Measurements from ENCODE around the gene FNBP1L.
A peak's percentile ranks its signal among the peaks of the same experiment; 100 is the strongest.

Gene FNBP1L

DNA sequence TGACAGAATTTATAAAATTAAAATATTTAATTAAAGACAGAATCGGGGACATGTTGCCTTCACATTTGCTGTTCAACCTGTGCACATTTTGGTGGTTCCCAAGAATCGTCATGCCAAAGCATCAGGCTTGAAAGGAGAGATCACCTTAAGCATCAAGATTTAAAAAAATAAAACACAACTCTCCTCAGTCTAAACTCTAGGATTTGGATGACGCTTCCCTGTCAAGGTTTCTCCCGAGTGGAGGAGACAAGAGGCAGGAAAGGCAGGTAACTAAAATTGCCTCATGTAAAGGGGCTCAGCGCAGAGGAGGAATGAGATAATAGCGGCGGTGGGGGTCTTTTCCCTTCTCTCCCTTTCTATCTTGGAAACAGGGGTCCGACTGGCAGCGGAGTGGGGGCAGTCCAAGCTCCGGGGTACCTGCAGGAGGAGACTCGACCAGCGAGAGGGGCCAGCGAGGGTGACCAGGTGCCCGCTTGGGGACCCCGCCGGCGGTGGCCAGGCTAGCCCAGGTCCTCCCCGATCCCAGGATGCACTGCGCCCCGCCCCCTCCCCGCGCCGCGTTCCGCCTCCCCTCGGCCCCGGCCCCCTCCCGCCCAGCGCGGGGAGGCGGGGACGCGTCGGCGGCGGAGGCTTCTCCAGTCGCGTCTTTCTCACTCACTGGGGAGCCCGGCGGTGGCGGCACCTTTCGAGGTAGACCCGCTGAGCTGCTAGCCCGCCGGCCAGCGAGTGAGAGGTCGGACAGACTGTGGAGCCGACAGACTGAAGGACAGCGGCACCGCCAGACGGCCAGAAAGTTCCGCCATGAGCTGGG is at the start of gene FNBP1L:
TSS of gene FNBP1L (plus strand) at position 638 of the 811 bp plus-strand sequence. CDS start at position 802, 164 bp downstream.
- DNase-seq = peak; percentile 77
- Mint-ChIP-seq H3K4me1 (ENCODE audit: low read depth) (peaks cover 17% of the 10 kb centered on the region), H3K27ac (peak within 1 kb of the TSS; percentile 67), H3K4me3 (peak within 1 kb of the TSS; percentile 82), H3K36me3 (ENCODE audit: low read depth) (no peaks in the 10 kb centered on the region), H3K27me3 (peaks cover 52% of the 10 kb centered on the region), H3K9me3 (no peaks in the 10 kb centered on the region)

DNA sequence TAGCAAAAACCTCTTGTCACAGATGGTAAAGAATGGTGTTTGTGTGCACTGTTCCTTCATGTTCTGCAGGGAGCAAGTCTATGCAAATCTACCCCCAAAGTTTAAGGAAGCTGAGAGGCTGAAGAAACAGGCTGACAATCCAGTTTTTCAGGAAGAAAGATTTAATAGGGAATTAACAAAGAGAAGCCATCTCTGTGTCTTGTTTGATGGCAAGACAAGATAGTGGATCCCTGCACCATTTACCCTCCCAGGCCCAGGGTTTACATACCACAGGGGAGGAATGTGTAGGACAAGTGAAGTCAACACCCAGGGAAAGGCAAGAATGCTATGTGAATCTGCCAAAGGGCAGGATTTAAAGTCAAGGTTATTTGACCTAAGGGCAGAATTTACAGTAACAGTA is 48.1 kb upstream of the FNBP1L start:
- Mint-ChIP-seq H3K27ac (no peak overlapping the region), H3K9me3 (no peaks in the 10 kb centered on the region), H3K27me3 (no peaks in the 10 kb centered on the region), H3K36me3 (ENCODE audit: low read depth) (no peaks in the 10 kb centered on the region), H3K4me3 (no peak overlapping the region), H3K4me1 (ENCODE audit: low read depth) (no peaks in the 10 kb centered on the region)
- DNase-seq = no peak

GRCh38 chr1:93408203-93408602 is 39.7 kb upstream of the FNBP1L start:
- Mint-ChIP-seq H3K36me3 (ENCODE audit: low read depth) (no peaks in the 10 kb centered on the region), H3K27me3 (peaks cover 14% of the 10 kb centered on the region), H3K9me3 (no peaks in the 10 kb centered on the region), H3K4me1 (ENCODE audit: low read depth) (no peaks in the 10 kb centered on the region), H3K4me3 (no peak overlapping the region), H3K27ac (no peak overlapping the region)
- DNase-seq = no peak

DNA sequence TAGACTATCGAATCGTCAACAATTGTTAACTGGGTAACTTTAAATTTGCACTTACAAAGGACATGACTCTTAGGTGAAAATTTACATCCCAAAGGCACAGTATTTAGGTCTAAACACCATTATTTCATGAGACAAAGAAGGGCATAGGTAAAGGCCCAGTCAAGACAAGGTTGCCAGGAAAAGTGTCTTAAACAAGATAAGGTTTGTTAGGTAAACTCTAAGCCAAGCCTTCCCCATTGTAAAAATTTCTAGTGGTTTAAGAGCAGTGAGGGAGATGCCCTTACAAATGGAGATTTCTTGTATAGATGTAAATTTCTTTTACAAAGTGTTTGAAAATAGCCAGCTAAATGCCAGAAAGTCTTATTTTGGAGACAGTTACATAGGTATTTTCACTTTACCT is 36.9 kb upstream of the FNBP1L start:
- Mint-ChIP-seq H3K9me3 (no peaks in the 10 kb centered on the region), H3K4me1 (ENCODE audit: low read depth) (no peaks in the 10 kb centered on the region), H3K27me3 (peaks cover 14% of the 10 kb centered on the region), H3K27ac (no peak overlapping the region), H3K36me3 (ENCODE audit: low read depth) (no peaks in the 10 kb centered on the region), H3K4me3 (no peak overlapping the region)
- DNase-seq = no peak

- no peaks in the 10 kb centered on the region for H3K4me1 Mint-ChIP-seq (ENCODE audit: low read depth)
- H3K4me3 Mint-ChIP-seq = no peak overlapping the region
- DNase-seq = no peak
- no peaks in the 10 kb centered on the region for H3K9me3 Mint-ChIP-seq
- H3K27me3 Mint-ChIP-seq = peaks cover 4% of the 10 kb centered on the region
- H3K27ac Mint-ChIP-seq = no peak overlapping the region
- no peaks in the 10 kb centered on the region for H3K36me3 Mint-ChIP-seq (ENCODE audit: low read depth)
These were observed 33.2 kb upstream of the FNBP1L start for GRCh38 chr1:93414749-93415148.

GRCh38 chr1:93415296-93415695 is 32.6 kb upstream of the FNBP1L start:
- no peaks in the 10 kb centered on the region for H3K4me1 Mint-ChIP-seq (ENCODE audit: low read depth)
- H3K9me3 Mint-ChIP-seq = no peaks in the 10 kb centered on the region
- H3K27me3 Mint-ChIP-seq = peaks cover 4% of the 10 kb centered on the region
- DNase-seq = no peak
- no peak overlapping the region for H3K27ac Mint-ChIP-seq
- H3K36me3 Mint-ChIP-seq (ENCODE audit: low read depth) = no peaks in the 10 kb centered on the region
- no peak overlapping the region for H3K4me3 Mint-ChIP-seq

DNA sequence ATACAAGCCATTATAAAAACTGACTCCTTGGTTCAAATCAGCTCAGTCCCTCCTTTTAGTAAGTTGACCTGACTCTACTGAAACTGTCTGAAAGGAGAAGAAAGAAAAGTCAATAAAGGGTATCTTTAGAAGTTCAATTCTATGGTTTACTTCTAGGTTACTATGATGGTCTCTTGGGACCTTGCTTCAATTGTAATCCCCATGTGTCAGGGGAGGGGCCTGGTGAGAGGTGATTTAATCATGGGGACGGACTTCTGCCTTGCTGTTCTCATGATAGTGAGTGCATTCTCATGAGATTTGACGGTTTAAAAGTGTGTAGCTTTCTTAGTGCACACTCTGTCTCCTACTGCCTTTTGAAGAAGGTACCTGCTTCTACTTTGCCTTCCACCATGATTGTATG is 31.7 kb upstream of the FNBP1L start:
- Mint-ChIP-seq H3K27me3 (peaks cover 4% of the 10 kb centered on the region), H3K36me3 (ENCODE audit: low read depth) (no peaks in the 10 kb centered on the region), H3K4me1 (ENCODE audit: low read depth) (no peaks in the 10 kb centered on the region), H3K27ac (no peak overlapping the region), H3K9me3 (no peaks in the 10 kb centered on the region), H3K4me3 (no peak overlapping the region)
- DNase-seq = no peak

DNA sequence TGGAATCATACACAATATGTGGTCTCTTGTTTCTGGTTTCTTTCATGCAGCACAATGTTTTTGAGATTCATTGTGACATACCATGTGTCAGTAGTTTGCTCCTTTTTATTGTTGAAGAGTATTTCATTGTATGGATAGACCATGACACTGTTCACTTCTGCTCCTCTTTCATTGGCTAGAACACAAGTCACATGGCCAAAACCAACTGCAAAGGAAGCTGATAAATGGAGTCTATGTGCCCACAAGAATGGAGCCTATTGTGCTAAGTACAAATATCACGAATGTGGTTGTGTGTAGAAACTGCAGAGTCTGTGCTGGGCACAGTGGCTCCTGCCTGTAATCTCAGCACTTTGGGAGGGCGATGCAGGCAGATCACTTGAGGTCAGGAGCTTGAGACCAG is 28.6 kb upstream of the FNBP1L start:
- no peaks in the 10 kb centered on the region for H3K36me3 Mint-ChIP-seq (ENCODE audit: low read depth)
- no peak overlapping the region for H3K4me3 Mint-ChIP-seq
- H3K4me1 Mint-ChIP-seq (ENCODE audit: low read depth) = no peaks in the 10 kb centered on the region
- H3K9me3 Mint-ChIP-seq = no peaks in the 10 kb centered on the region
- no peaks in the 10 kb centered on the region for H3K27me3 Mint-ChIP-seq
- no peak overlapping the region for H3K27ac Mint-ChIP-seq
- DNase-seq = no peak

- DNase-seq = no peak
- Mint-ChIP-seq H3K4me3 (no peak overlapping the region), H3K27ac (no peak overlapping the region), H3K36me3 (ENCODE audit: low read depth) (no peaks in the 10 kb centered on the region), H3K27me3 (no peaks in the 10 kb centered on the region), H3K4me1 (ENCODE audit: low read depth) (no peaks in the 10 kb centered on the region), H3K9me3 (no peaks in the 10 kb centered on the region)
These were observed 27.5 kb upstream of the FNBP1L start for GRCh38 chr1:93420400-93420799.

DNA sequence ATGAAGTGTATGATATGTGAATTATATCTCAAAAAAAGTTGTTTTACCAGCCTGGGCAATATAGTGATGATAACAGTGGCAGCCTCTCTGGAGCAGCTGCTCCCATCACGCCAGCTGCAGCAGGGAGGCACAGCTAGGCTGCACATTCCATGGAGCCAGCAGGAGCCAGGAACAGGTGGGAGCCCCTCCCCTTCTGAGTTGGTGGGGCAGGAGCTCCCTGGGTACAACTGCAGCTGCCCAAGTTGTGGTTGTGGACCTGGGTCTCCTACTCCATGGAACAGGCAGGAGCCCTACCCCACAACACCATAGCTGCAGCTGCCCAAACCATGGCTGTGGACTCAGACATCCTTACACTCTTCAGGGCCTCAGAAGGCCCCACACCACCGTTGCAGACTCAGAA is 21.7 kb upstream of the FNBP1L start:
- H3K4me1 Mint-ChIP-seq (ENCODE audit: low read depth) = no peaks in the 10 kb centered on the region
- no peak overlapping the region for H3K4me3 Mint-ChIP-seq
- no peaks in the 10 kb centered on the region for H3K9me3 Mint-ChIP-seq
- DNase-seq = no peak
- H3K27me3 Mint-ChIP-seq = peaks cover 3% of the 10 kb centered on the region
- H3K27ac Mint-ChIP-seq = no peak overlapping the region
- H3K36me3 Mint-ChIP-seq (ENCODE audit: low read depth) = no peaks in the 10 kb centered on the region

GRCh38 chr1:93427656-93428055 is 20.3 kb upstream of the FNBP1L start:
- Mint-ChIP-seq H3K27me3 (peaks cover 5% of the 10 kb centered on the region), H3K4me1 (ENCODE audit: low read depth) (no peaks in the 10 kb centered on the region), H3K27ac (no peak overlapping the region), H3K9me3 (no peaks in the 10 kb centered on the region), H3K4me3 (no peak overlapping the region), H3K36me3 (ENCODE audit: low read depth) (no peaks in the 10 kb centered on the region)
- DNase-seq = no peak

GRCh38 chr1:93433407-93433961 is 14.4 kb upstream of the FNBP1L start:
- peaks cover 16% of the 10 kb centered on the region for H3K27me3 Mint-ChIP-seq
- H3K36me3 Mint-ChIP-seq (ENCODE audit: low read depth) = no peaks in the 10 kb centered on the region
- DNase-seq = no peak
- no peak overlapping the region for H3K27ac Mint-ChIP-seq
- no peak overlapping the region for H3K4me3 Mint-ChIP-seq
- no peaks in the 10 kb centered on the region for H3K9me3 Mint-ChIP-seq
- H3K4me1 Mint-ChIP-seq (ENCODE audit: low read depth) = peaks cover 3% of the 10 kb centered on the region

- no peak overlapping the region for H3K27ac Mint-ChIP-seq
- DNase-seq = no peak
- H3K9me3 Mint-ChIP-seq = no peaks in the 10 kb centered on the region
- H3K4me3 Mint-ChIP-seq = no peak overlapping the region
- peaks cover 3% of the 10 kb centered on the region for H3K4me1 Mint-ChIP-seq (ENCODE audit: low read depth)
- H3K27me3 Mint-ChIP-seq = peaks cover 16% of the 10 kb centered on the region
- no peaks in the 10 kb centered on the region for H3K36me3 Mint-ChIP-seq (ENCODE audit: low read depth)
These were observed 13.8 kb upstream of the FNBP1L start for GRCh38 chr1:93434088-93434487.

GRCh38 chr1:93434987-93435386 is 12.9 kb upstream of the FNBP1L start:
- H3K36me3 Mint-ChIP-seq (ENCODE audit: low read depth) = no peaks in the 10 kb centered on the region
- peaks cover 20% of the 10 kb centered on the region for H3K27me3 Mint-ChIP-seq
- no peak overlapping the region for H3K4me3 Mint-ChIP-seq
- DNase-seq = no peak
- peaks cover 3% of the 10 kb centered on the region for H3K4me1 Mint-ChIP-seq (ENCODE audit: low read depth)
- H3K27ac Mint-ChIP-seq = no peak overlapping the region
- no peaks in the 10 kb centered on the region for H3K9me3 Mint-ChIP-seq

- Mint-ChIP-seq H3K4me3 (no peak overlapping the region), H3K9me3 (no peaks in the 10 kb centered on the region), H3K36me3 (ENCODE audit: low read depth) (no peaks in the 10 kb centered on the region), H3K4me1 (ENCODE audit: low read depth) (peaks cover 3% of the 10 kb centered on the region), H3K27ac (no peak overlapping the region), H3K27me3 (peaks cover 20% of the 10 kb centered on the region)
- DNase-seq = no peak
These were observed 12.5 kb upstream of the FNBP1L start for GRCh38 chr1:93435443-93435842.
